WTC11 (cell line): ENCODE data around the gene EIF4G2. TPM values are rescaled to one million over a fixed set of nuclear protein-coding genes. Genes with fewer than 3 reads are reported as not detected.

Experiments
- ATAC-seq: fragments of 200-7000 bp; cut with Tn5 transposase; 2 replicates; pipeline ENCODE4 v1.10.0; 2021; ENCODE audit warnings: mild to moderate bottlenecking, moderate library complexity
- CTCF ChIA-PET: fragments of 300-600 bp; sonication (Branson Sonifier 250); formaldehyde crosslinking; loops from one replicate; lab custom pipeline; 2021; ENCODE audit warnings: antibody characterized with exemption; lab: Charles Lee
- POLR2A ChIA-PET: fragments of 350-600 bp; sonication (Branson Sonifier 250); formaldehyde crosslinking; loops from one replicate; lab custom pipeline; 2021; ENCODE audit warnings: antibody characterized with exemption; lab: Charles Lee
- DNase-seq: peaks from one replicate; pipeline ENCODE4 v3.0.0; 2021; ENCODE audit warnings: low spot score
- H3K27ac Mint-ChIP-seq: 2 replicates; pipeline ENCODE4 v1.8.0; 2021; ENCODE audit warnings: mixed read lengths
- H3K27me3 Mint-ChIP-seq: 2 replicates; pipeline ENCODE4 v1.8.0; 2021; ENCODE audit warnings: low read depth, mild to moderate bottlenecking, moderate library complexity, mixed read lengths
- H3K36me3 Mint-ChIP-seq: 2 replicates; pipeline ENCODE4 v1.8.0; 2021; ENCODE audit warnings: mixed read lengths
- H3K4me1 Mint-ChIP-seq: 2 replicates; pipeline ENCODE4 v1.8.0; 2022; ENCODE audit warnings: mixed read lengths
- H3K4me3 Mint-ChIP-seq: 2 replicates; pipeline ENCODE4 v1.8.0; 2021; ENCODE audit warnings: mild to moderate bottlenecking, moderate library complexity, mixed read lengths
- H3K9me3 Mint-ChIP-seq: 2 replicates; pipeline ENCODE4 v1.8.0; 2021; ENCODE audit warnings: mixed read lengths
- AR ChIP-seq: fragments of 250-450 bp; sonication (Bioruptor Pico); IDR thresholded peaks from 2 replicates; pipeline ENCODE4 v1.9.0; 2021; ENCODE audit warnings: mild to moderate bottlenecking
- E2F4 ChIP-seq: sonication (generic); formaldehyde crosslinking; IDR thresholded peaks from 2 replicates; pipeline ENCODE4 v1.8.1; 2022; ENCODE audit warnings: low read depth, mild to moderate bottlenecking, moderate library complexity, missing genetic modification reagents, borderline replicate concordance
- E2F5 ChIP-seq: sonication (generic); formaldehyde crosslinking; IDR thresholded peaks from 2 replicates; pipeline ENCODE4 v1.8.1; 2022; ENCODE audit warnings: mild to moderate bottlenecking, moderate library complexity, missing genetic modification reagents
- FOXK1 ChIP-seq: sonication (generic); formaldehyde crosslinking; IDR thresholded peaks from 2 replicates; pipeline ENCODE4 v1.8.0; 2022; ENCODE audit warnings: mild to moderate bottlenecking, moderate library complexity, missing genetic modification reagents
- FOXP4 ChIP-seq: sonication (generic); formaldehyde crosslinking; IDR thresholded peaks from 2 replicates; pipeline ENCODE4 v1.8.0; 2022; ENCODE audit warnings: mild to moderate bottlenecking, missing genetic modification reagents
- HMGXB4 ChIP-seq: sonication (generic); formaldehyde crosslinking; IDR thresholded peaks from 2 replicates; pipeline ENCODE4 v1.8.1; 2023; ENCODE audit warnings: mild to moderate bottlenecking, moderate library complexity, missing genetic modification reagents
- JUN ChIP-seq: sonication (generic); formaldehyde crosslinking; IDR thresholded peaks from 2 replicates; pipeline ENCODE4 v1.8.0; 2023; ENCODE audit warnings: mild to moderate bottlenecking, missing genetic modification reagents
- MYBL2 ChIP-seq: sonication (generic); formaldehyde crosslinking; IDR thresholded peaks from 2 replicates; pipeline ENCODE4 v1.8.1; 2023; ENCODE audit warnings: mild to moderate bottlenecking, moderate library complexity, missing genetic modification reagents
- NR2C2 ChIP-seq: sonication (generic); formaldehyde crosslinking; IDR thresholded peaks from 2 replicates; pipeline ENCODE4 v1.8.0; 2022; ENCODE audit warnings: mild to moderate bottlenecking, missing genetic modification reagents
- NR3C1 ChIP-seq: sonication (generic); formaldehyde crosslinking; conservative IDR thresholded peaks from 2 replicates; pipeline ENCODE4 v1.8.1; 2023; ENCODE audit warnings: low read depth, mild to moderate bottlenecking, missing genetic modification reagents
- PRRX2 ChIP-seq: fragments of 250-450 bp; sonication (Bioruptor Pico); IDR thresholded peaks from 2 replicates; pipeline ENCODE4 v1.8.0; 2021; ENCODE audit warnings: mild to moderate bottlenecking
- RELA ChIP-seq: sonication (generic); formaldehyde crosslinking; IDR thresholded peaks from 2 replicates; pipeline ENCODE4 v1.8.1; 2022; ENCODE audit warnings: missing genetic modification reagents, mild to moderate bottlenecking, borderline replicate concordance
- SMAD3 ChIP-seq: sonication (generic); formaldehyde crosslinking; IDR thresholded peaks from 2 replicates; pipeline ENCODE4 v1.8.0; 2022; ENCODE audit warnings: missing genetic modification reagents, mild to moderate bottlenecking, borderline replicate concordance
- SOX15 ChIP-seq: fragments of 250-450 bp; sonication (Bioruptor Pico); IDR thresholded peaks from 2 replicates; pipeline ENCODE4 v1.9.0; 2021; ENCODE audit warnings: mild to moderate bottlenecking
- TEAD1 ChIP-seq: sonication (generic); formaldehyde crosslinking; IDR thresholded peaks from 2 replicates; pipeline ENCODE4 v1.8.0; 2022; ENCODE audit warnings: mild to moderate bottlenecking, missing genetic modification reagents
- USF2 ChIP-seq: sonication (generic); formaldehyde crosslinking; IDR thresholded peaks from 2 replicates; pipeline ENCODE4 v1.8.1; 2023; ENCODE audit warnings: mild to moderate bottlenecking, missing genetic modification reagents, moderate library complexity
- ZBTB43 ChIP-seq: sonication (generic); formaldehyde crosslinking; IDR thresholded peaks from 2 replicates; pipeline ENCODE4 v1.8.1; 2023; ENCODE audit warnings: mild to moderate bottlenecking, missing genetic modification reagents
- ZNF219 ChIP-seq: sonication (generic); formaldehyde crosslinking; IDR thresholded peaks from 2 replicates; pipeline ENCODE4 v1.8.0; 2023; ENCODE audit warnings: missing genetic modification reagents, mild to moderate bottlenecking, borderline replicate concordance
- ZNF416 ChIP-seq: fragments of 250-450 bp; sonication (Bioruptor Pico); IDR thresholded peaks from 2 replicates; pipeline ENCODE4 v1.9.0; 2021; ENCODE audit warnings: mild to moderate bottlenecking, inconsistent platforms
- ZNF671 ChIP-seq: fragments of 250-450 bp; sonication (Bioruptor Pico); IDR thresholded peaks from 2 replicates; pipeline ENCODE4 v1.8.0; 2021; ENCODE audit warnings: mild to moderate bottlenecking
- total RNA-seq: library from RNA; stranded (reverse); gene quantifications from 3 replicates; pipeline ENCODE4 v1.2.3, GENCODE V29; 2021

Gene EIF4G2
- total RNA-seq, 1 experiment from 2014 or later = 906 TPM

- TF ChIP-seq NR3C1 (CRISPR knock-in tag) (no peak), HMGXB4 (peak; percentile 85; the same call in 1 of the 2 replicates), ZNF219 (CRISPR knock-in tag) (0 out of 2 replicates have a peak, but pooled peaks have one; percentile 45)
These were observed 841 bp upstream of the EIF4G2 start (continued) for GRCh38 chr11:10809373-10810160.

GRCh38 chr11:10808235-10808552, 532 bp downstream of the EIF4G2 start:
- Mint-ChIP-seq H3K36me3 (peaks cover 48% of the 10 kb centered on the region), H3K27me3 (no peaks in the 10 kb centered on the region), H3K4me3 (peak overlapping the region; percentile 90), H3K27ac (peak overlapping the region; percentile 98), H3K9me3 (no peaks in the 10 kb centered on the region), H3K4me1 (peaks cover 28% of the 10 kb centered on the region)
- CTCF ChIA-PET = interaction anchor here (0.6 to 2.9 kb wide), 13 partner anchors 15 to 340 kb away, joined by 3 to 29 read pairs (median 7); partner anchors contain the start of gene ZBED5
- DNase-seq = no peak
- POLR2A ChIA-PET = interaction anchor here (1.0 to 7.1 kb wide), 21 partner anchors 8 to 267 kb away, joined by 3 to 130 read pairs (median 8); partner anchors contain the start of genes CTR9, RNF141 and ZBED5
- ATAC-seq = no peak
- TF ChIP-seq SMAD3 (CRISPR knock-in tag) (peak; percentile 80; the same call in 1 of the 2 replicates), ZNF416 (CRISPR knock-in tag) (peak; percentile 71; the same call in 1 of the 2 replicates), PRRX2 (CRISPR knock-in tag) (no peak), JUN (CRISPR knock-in tag) (peak; percentile 76; the same call in 1 of the 2 replicates), SOX15 (CRISPR knock-in tag) (no peak), USF2 (CRISPR knock-in tag) (no peak), NR2C2 (CRISPR knock-in tag) (no peak), HMGXB4 (peak; percentile 62; the same call in 1 of the 2 replicates), FOXK1 (CRISPR knock-in tag) (peak; percentile 18; the same call in 1 of the 2 replicates), TEAD1 (CRISPR knock-in tag) (0 out of 2 replicates have a peak, but pooled peaks have one; percentile 56), E2F4 (peak; percentile 76; the same call in 1 of the 2 replicates), ZBTB43 (CRISPR knock-in tag) (peak; percentile 77; the same call in 1 of the 2 replicates), MYBL2 (CRISPR knock-in tag) (0 out of 2 replicates have a peak, but pooled peaks have one; percentile 39), RELA (CRISPR knock-in tag) (0 out of 2 replicates have a peak, but pooled peaks have one; percentile 69), E2F5 (CRISPR knock-in tag) (no peak), AR (peak; percentile 66; the same call in 1 of the 2 replicates), ZNF671 (CRISPR knock-in tag) (0 out of 2 replicates have a peak, but pooled peaks have one; percentile 14), FOXP4 (CRISPR knock-in tag) (peak; percentile 41; the same call in 1 of the 2 replicates)
